DMS114 treated with DMSO at 0.1 percent for 48 hours (cell line): Measurements from ENCODE around the gene FBXW12.
"Not testable (repeated sequence)": the region's sequence is repeated elsewhere in the genome, so short reads cannot be mapped to it uniquely, and the experiment has no call there.

Experiments used
- DNase-seq: peaks from one replicate; lab custom pipeline; 2025; ENCODE audit not compliant: unreplicated experiment; lab: John Stamatoyannopoulos, UW

The FBXW12 gene

GRCh38 chr3:48372377-48372770, 355 bp downstream of the FBXW12 start:
- no peak for DNase-seq

- no peak for DNase-seq
These were observed 930 bp downstream of the FBXW12 start for GRCh38 chr3:48372862-48373435.

- no peak for DNase-seq
These were observed 15.6 kb downstream of the FBXW12 start for GRCh38 chr3:48387634-48388033.

- DNase-seq: no peak
These were observed 16.9 kb downstream of the FBXW12 start for GRCh38 chr3:48388966-48389365.

- no peak for DNase-seq
These were observed 22.4 kb downstream of the FBXW12 start for GRCh38 chr3:48394391-48394790.

GRCh38 chr3:48395714-48396113, 23.7 kb downstream of the FBXW12 start:
- no peak for DNase-seq

GRCh38 chr3:48397767-48398681, 26.0 kb downstream of the FBXW12 start:
- no peak for DNase-seq

- no peak for DNase-seq
These were observed 26.8 kb downstream of the FBXW12 start for GRCh38 chr3:48398701-48399386.

- DNase-seq: no peak
These were observed 27.6 kb downstream of the FBXW12 start for GRCh38 chr3:48399387-48400172.

- DNase-seq: peak; percentile 18
These were observed 28.9 kb downstream of the FBXW12 start for GRCh38 chr3:48400824-48401433.

GRCh38 chr3:48401434-48401901, 29.4 kb downstream of the FBXW12 start:
- DNase-seq: not testable (repeated sequence)

- DNase-seq: no peak
These were observed 30.3 kb downstream of the FBXW12 start for GRCh38 chr3:48402281-48402732.

- no peak for DNase-seq
These were observed 30.9 kb downstream of the FBXW12 start for GRCh38 chr3:48402907-48403306.

- no peak for DNase-seq
These were observed 31.8 kb downstream of the FBXW12 start for GRCh38 chr3:48403533-48404439.

GRCh38 chr3:48404440-48405342, 32.7 kb downstream of the FBXW12 start:
- no peak for DNase-seq

- DNase-seq: no peak
These were observed 33.4 kb downstream of the FBXW12 start for GRCh38 chr3:48405343-48405881.

- DNase-seq: no peak
These were observed 34.0 kb downstream of the FBXW12 start for GRCh38 chr3:48405971-48406370.
